Spinal cord (tissue), 10 donors: ENCODE data around the gene AK2. TPM values are rescaled to one million over a fixed set of nuclear protein-coding genes. Genes with fewer than 3 reads are reported as not detected.
A peak's percentile ranks its signal among the peaks of the same experiment; 100 is the strongest.
"Not testable (repeated sequence)": the region's sequence is repeated elsewhere in the genome, so short reads cannot be mapped to it uniquely, and the experiment has no call there.

Source experiments
- DNase-seq, 6 donors: peaks; one replicate each; pipeline versions ENCODE4 v3.0.0 to v3.0.0-alpha.2; 2013 to 2015; ENCODE audit warnings: low spot score in 6 of 6, low read depth in 4 of 6
- H3K27ac ChIP-seq: one replicate; pipeline ENCODE4 v1.5.1; 2013; ENCODE audit warnings: low read depth, low read length, control low read depth
- H3K27me3 ChIP-seq: one replicate; pipeline ENCODE4 v1.6.1; 2013; ENCODE audit warnings: low read length; ENCODE audit not compliant: control insufficient read depth, insufficient read depth
- H3K36me3 ChIP-seq: one replicate; pipeline ENCODE4 v1.6.1; 2013; ENCODE audit warnings: low read length; ENCODE audit not compliant: control insufficient read depth, insufficient read depth
- H3K4me1 ChIP-seq: one replicate; pipeline ENCODE4 v1.6.1; 2013; ENCODE audit warnings: low read length; ENCODE audit not compliant: control insufficient read depth, insufficient read depth
- H3K4me3 ChIP-seq: one replicate; pipeline ENCODE4 v1.5.1; 2013; ENCODE audit warnings: low read depth, low read length, control low read depth
- H3K9me3 ChIP-seq: one replicate; pipeline ENCODE4 v1.6.1; 2013; ENCODE audit warnings: low read length; ENCODE audit not compliant: control insufficient read depth, insufficient read depth
- WGBS: methylation state at CpG from one replicate; pipeline ENCODE4 v1.1.5; 2013; ENCODE audit warnings: missing lambda C conversion rate; ENCODE audit not compliant: insufficient coverage; 5-methylcytosine and 5-hydroxymethylcytosine counted together
- polyA plus RNA-seq, 2 donors: library from polyadenylated mRNA; unstranded; fragments of 120-200 nt; gene quantifications; one replicate each; pipeline ENCODE4 v1.2.1, GENCODE V29; 2013; ENCODE audit not compliant: insufficient read length in 2 of 2
- total RNA-seq, 2 donors: library from RNA; depleted of rRNA in 1 of 2; stranded (reverse); fragments of 120-200 nt in 1 of 2; fragments of >200 nt in 1 of 2; gene quantifications; one replicate each; pipeline versions ENCODE4 v1.2.3 to v1.2.4, GENCODE V29; 2013 to 2014
- donor health status: healthy.

Gene AK2
- total and polyA plus RNA-seq, 4 donors: 57.1 to 135 (median 118) TPM

- Histone ChIP-seq H3K4me3 (no peak overlapping the region), H3K4me1 (peaks cover 18% of the 10 kb centered on the region), H3K27ac (no peak overlapping the region), H3K9me3 (no peaks in the 10 kb centered on the region), H3K36me3 (no peaks in the 10 kb centered on the region), H3K27me3 (no peaks in the 10 kb centered on the region)
- peak in 2 of 6 donors; percentile 60 to 93 for DNase-seq
- WGBS: no CpG with 5 or more reads among the region's 1 CpG
These were observed 52.1 kb downstream of the AK2 start for GRCh38 chr1:32984455-32985171.

DNA sequence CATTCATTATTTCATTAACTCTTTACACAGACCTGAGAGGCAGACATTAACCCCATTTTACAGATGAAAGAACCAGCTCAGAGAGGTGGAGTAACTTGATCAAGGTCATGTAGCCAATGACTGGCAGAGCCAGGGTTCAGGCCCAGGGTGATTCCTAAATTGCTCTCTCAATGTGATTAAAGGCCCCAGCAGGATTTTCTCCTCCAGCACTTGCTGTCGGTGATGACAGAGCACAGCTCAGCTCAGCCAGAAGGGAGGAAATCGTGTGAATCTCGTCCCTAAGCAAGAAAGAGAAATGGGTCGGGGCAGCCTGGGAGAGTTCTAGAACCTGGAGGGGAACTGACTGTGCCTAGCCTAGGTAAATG, 52.6 kb downstream of the AK2 start:
- WGBS: 28% methylated on average over 4 of the region's 4 CpGs
- no peaks in the 10 kb centered on the region for H3K36me3 ChIP-seq
- H3K27ac ChIP-seq: no peak overlapping the region

DNA sequence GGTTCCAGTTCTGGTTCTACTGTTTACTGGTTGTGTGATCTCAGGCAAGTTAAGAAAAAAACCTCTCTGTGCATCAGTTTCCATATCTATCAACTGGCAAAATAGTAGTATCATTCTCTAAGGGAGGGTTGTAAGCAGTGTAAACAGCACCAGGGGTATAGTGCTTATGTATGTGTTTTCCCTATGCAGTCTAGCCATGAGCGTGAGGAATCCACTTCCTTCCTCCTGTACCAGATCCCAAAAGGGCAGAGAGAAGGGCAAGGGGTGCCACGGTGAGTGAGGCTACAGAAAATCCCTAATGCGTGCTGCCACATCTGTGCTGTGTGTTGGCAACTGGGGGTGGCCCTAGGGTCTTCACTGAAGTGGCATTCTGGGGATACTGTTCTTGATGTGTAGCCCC, 53.7 kb downstream of the AK2 start:
- no peak for DNase-seq
- Histone ChIP-seq H3K9me3 (no peaks in the 10 kb centered on the region), H3K27me3 (no peaks in the 10 kb centered on the region), H3K4me1 (peaks cover 18% of the 10 kb centered on the region), H3K4me3 (no peak overlapping the region), H3K36me3 (no peaks in the 10 kb centered on the region), H3K27ac (no peak overlapping the region)
- WGBS: 92% methylated on average over 2 of the region's 3 CpGs

More for the DNA sequence above, 52.6 kb downstream of the AK2 start:
- Histone ChIP-seq H3K4me3 (no peak overlapping the region), H3K9me3 (no peaks in the 10 kb centered on the region), H3K27me3 (no peaks in the 10 kb centered on the region), H3K4me1 (peaks cover 18% of the 10 kb centered on the region)
- DNase-seq: no peak

DNA sequence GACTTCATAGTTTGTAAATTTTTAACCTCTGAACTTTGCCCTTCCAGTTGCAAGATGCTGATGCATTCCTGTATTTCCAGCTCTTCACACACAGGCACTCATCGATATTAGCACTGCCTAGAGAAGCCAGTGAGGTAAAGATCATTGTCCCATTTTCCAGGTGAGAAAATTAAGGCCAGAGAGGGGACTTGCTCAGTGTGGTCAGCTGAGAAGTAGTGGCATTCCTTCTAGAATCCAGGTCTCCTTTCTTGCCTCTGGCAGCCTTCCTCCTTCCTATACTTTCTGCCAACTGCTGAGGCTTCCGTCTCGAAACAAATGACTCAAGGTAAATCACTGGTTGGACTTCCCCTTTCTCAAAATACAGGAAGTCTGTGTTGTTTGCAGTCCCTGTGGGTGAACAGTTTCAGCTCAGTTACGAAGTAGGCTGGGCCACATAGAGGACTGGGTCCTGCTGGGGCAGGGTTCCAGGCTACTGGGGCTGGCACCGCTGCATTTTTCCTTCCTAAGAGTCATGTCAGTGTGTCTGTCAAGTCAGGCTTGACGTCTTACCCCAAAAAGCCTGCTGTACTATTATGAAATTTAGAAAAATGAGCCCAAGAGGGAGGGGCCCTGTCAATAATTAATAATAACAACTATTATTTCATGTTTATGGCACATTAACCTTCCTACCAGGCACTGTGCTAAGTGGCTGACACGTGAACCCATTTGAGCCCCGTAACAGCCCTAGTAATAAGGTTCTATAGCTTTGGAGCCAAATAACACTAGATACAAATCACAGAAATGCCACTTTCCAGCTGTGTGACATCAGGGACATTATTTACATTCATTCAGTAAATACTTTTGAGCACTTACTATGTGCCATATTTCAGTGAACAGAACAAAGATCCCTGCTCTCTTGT, 55.4 kb downstream of the AK2 start:
- no peaks in the 10 kb centered on the region for H3K27me3 ChIP-seq
- H3K36me3 ChIP-seq: no peaks in the 10 kb centered on the region
- H3K27ac ChIP-seq: peak overlapping the region; percentile 15
- peak in 1 of 6 donors; percentile 19 for DNase-seq
- WGBS: 47% methylated on average over 3 of the region's 8 CpGs
- H3K9me3 ChIP-seq: no peaks in the 10 kb centered on the region
- H3K4me3 ChIP-seq: no peak overlapping the region
- peaks cover 18% of the 10 kb centered on the region for H3K4me1 ChIP-seq

- WGBS: 93% methylated on average over 9 of the region's 10 CpGs
- Histone ChIP-seq H3K9me3 (no peaks in the 10 kb centered on the region), H3K27ac (no peak overlapping the region), H3K36me3 (no peaks in the 10 kb centered on the region), H3K4me3 (no peak overlapping the region), H3K4me1 (peaks cover 18% of the 10 kb centered on the region), H3K27me3 (no peaks in the 10 kb centered on the region)
- no peak for DNase-seq
These were observed 56.6 kb downstream of the AK2 start for GRCh38 chr1:32980080-32980479.

DNA sequence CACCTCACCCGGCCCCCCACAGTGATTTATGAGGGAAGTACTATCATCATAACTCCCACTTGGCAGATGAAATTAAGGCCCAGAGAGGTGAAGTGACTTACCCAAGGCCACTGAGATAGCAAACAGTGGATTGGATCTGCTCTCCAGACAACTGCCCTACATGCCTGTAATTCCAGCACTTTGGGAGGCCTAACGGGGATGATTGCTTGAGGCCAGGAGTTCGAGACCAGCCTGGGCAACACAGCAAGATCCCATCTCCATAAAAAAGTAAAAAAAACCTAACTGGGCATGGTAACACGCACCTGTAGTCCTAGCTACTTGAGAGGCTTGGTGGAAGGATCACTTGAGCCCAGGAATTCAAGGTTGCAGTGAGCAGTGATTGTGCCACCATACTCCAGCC, 57.8 kb downstream of the AK2 start:
- peaks cover 6% of the 10 kb centered on the region for H3K4me1 ChIP-seq
- no peaks in the 10 kb centered on the region for H3K9me3 ChIP-seq
- H3K4me3 ChIP-seq: no peak overlapping the region
- H3K27me3 ChIP-seq: no peaks in the 10 kb centered on the region
- no peak for DNase-seq
- H3K27ac ChIP-seq: no peak overlapping the region
- no peaks in the 10 kb centered on the region for H3K36me3 ChIP-seq
- WGBS: 80% methylated on average over 3 of the region's 4 CpGs

DNA sequence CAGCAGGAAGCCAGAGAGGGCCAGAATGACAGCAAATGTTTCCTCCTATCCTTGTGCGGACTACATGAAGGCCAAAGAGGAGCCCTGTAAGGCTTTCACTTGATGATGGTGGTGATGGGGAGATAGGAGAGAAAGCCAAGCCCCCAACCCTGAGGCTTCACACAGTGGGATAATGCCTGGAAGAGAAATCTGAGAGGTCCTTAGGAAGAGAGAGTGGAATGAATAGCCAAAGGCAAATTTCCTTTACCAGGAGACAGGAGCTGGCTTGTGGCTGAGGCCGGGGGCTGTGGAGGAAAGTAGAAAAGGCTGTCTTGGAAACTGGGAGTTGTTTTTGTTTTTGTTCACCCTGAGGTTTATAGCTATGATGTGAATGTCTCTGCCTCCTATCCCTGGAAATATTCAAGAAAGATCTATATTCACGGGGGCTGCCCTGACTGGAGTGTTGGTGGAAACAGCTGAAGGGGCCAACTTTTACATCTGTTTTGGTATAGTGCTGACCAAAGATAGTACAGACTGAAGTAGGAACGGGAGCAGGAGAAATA, 59.1 kb downstream of the AK2 start:
- WGBS: 60% methylated on average over 3 of the region's 4 CpGs
- no peak for DNase-seq
- H3K27me3 ChIP-seq: no peaks in the 10 kb centered on the region
- no peak overlapping the region for H3K27ac ChIP-seq
- H3K4me1 ChIP-seq: peaks cover 3% of the 10 kb centered on the region
- H3K4me3 ChIP-seq: no peak overlapping the region
- no peaks in the 10 kb centered on the region for H3K9me3 ChIP-seq
- H3K36me3 ChIP-seq: no peaks in the 10 kb centered on the region

- H3K27me3 ChIP-seq, H3K27ac ChIP-seq, H3K4me1 ChIP-seq, H3K36me3 ChIP-seq, H3K4me3 ChIP-seq, DNase-seq, H3K9me3 ChIP-seq: not testable (repeated sequence)
- 86% methylated on average over 14 of the region's 30 CpGs for WGBS
These were observed 61.6 kb downstream of the AK2 start for GRCh38 chr1:32975055-32975454.

DNA sequence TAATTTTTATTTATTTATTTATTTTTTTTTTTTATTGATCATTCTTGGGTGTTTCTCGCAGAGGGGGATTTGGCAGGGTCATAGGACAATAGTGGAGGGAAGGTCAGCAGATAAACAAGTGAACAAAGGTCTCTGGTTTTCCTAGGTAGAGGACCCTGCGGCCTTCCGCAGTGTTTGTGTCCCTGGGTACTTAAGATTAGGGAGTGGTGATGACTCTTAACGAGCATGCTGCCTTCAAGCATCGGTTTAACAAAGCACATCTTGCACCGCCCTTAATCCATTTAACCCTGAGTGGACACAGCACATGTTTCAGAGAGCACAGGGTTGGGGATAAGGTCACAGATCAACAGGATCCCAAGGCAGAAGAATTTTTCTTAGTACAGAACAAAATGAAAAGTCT, 63.2 kb downstream of the AK2 start:
- DNase-seq: not testable (repeated sequence)

More for the DNA sequence above, 63.2 kb downstream of the AK2 start:
- H3K36me3 ChIP-seq, H3K27ac ChIP-seq, H3K4me1 ChIP-seq, H3K9me3 ChIP-seq, H3K27me3 ChIP-seq: not testable (repeated sequence)
- no CpG with 5 or more reads among the region's 6 CpGs for WGBS
- peak overlapping the region; percentile 48 for H3K4me3 ChIP-seq
